WI38 (cell line): ENCODE results near the gene CELF4.

ENCODE experiments used
- H3K4me3 ChIP-seq: 2 replicates; pipeline ENCODE4 v1.5.1; 2011; ENCODE audit warnings: low read depth, mild to moderate bottlenecking, control low read depth, low read length
- CTCF ChIP-seq: IDR thresholded peaks from 2 replicates; pipeline ENCODE4 v1.5.1; 2012; ENCODE audit warnings: low read depth, mild to moderate bottlenecking, control low read depth, low read length

CELF4 gene

GRCh38 chr18:37451239-37451825 is 114.3 kb downstream of the CELF4 start:
- TF ChIP-seq CTCF, result no peak
- H3K4me3 ChIP-seq, result no peak overlapping the region

GRCh38 chr18:37450434-37451132 is 115.0 kb downstream of the CELF4 start:
- no peak overlapping the region for H3K4me3 ChIP-seq
- no peak for TF ChIP-seq CTCF

- no peak for TF ChIP-seq CTCF
- no peak overlapping the region for H3K4me3 ChIP-seq
Observed at GRCh38 chr18:37449618-37450017, 116.0 kb downstream of the CELF4 start.

DNA sequence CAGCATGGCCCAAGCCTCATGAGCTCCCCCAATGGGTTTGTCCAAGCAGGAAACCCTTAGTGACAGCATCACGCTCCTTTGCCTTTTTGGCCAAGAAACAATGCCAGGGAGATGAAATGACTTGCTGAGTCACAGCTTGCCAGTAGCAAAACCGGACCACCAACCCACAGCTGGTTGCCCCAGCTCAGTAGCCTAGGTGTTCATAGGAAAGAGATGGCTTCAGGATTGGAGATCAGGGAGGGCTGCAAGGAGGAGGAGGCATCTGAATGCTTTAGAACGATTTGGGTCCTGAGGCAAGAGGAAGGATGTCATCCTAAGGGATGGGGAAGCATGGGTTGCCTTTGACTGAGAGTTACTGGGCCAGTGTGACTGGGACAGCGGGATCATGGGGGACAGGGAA is 116.7 kb downstream of the CELF4 start:
- H3K4me3 ChIP-seq, result no peak overlapping the region
- TF ChIP-seq CTCF, result no peak

- no peak for TF ChIP-seq CTCF
- no peak overlapping the region for H3K4me3 ChIP-seq
Observed at GRCh38 chr18:37447962-37448888, 117.4 kb downstream of the CELF4 start.

- no peak overlapping the region for H3K4me3 ChIP-seq
- no peak for TF ChIP-seq CTCF
Observed at GRCh38 chr18:37445836-37446235, 119.8 kb downstream of the CELF4 start.
